ENCODE data around the gene ERVH48-1. TPM values are rescaled to one million over a fixed set of nuclear protein-coding genes. Genes with fewer than 3 reads are reported as not detected.
"Not testable (repeated sequence)": the region's sequence is repeated elsewhere in the genome, so short reads cannot be mapped to it uniquely, and the experiment has no call there.

The ERVH48-1 gene
- total RNA-seq, 2 experiments from 2014 or later, result 0.23 to 0.32 TPM

DNA sequence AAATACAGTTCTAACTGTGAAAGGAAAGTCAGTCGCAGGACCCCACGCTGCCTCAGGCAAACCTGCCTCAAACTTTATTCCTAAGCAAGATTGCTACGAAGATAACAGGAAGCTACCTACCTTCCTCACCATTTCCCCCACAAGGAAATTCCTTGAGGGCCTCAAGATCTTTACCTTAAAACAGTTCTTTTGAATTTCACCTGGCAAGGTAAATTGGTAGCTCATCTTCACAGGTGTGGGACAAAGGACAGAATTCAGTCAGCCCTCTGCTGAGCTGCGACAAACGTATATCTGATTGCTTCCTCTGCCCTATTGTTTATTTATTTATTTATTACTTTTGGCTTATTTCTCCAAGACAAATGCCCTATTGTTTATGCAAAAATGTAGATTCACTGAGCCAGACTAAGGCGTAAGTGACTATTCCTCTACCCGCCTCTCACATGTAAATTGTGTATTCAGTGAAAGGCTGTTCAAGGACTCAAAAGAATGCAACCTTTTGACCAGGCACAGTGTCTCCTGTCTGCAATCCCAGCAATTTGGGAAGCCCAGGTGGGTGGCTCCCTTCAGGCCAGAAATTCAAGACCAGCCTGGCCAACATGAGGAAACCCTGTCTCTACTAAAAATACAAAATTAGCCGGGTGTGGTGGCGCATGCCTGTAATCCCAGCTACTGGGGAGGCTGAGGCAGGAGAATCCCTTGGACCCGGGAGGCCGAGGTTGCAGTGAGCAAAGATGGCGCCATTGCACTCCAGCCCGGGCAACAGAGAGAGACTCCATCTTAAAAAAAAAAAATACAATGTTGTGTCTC, 31.6 kb upstream of the ERVH48-1 start:
- H3K36me3 Mint-ChIP-seq, result no peaks in the 10 kb centered on the region
- DNase-seq, result no peak
- H3K27ac Mint-ChIP-seq, result no peak overlapping the region

DNA sequence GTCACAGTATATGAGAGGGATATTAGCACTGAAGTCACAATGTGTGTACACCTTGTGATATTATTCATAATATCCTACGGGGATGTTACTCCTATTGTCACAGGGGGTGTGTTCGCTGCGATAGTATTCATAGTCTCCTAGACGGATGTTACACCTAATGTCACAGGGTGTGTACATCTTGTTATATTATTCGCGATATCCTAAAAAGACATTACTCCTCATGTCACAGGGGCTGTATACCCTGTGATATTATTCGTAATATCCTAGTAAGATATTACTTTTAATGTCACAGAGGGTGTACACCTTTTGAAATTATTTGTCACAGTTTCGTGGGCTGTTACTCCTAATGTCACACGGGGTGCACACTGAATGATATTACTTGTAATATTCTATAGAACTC, 25.8 kb upstream of the ERVH48-1 start:
- not testable (repeated sequence) for H3K9me3 Mint-ChIP-seq, H3K4me3 Mint-ChIP-seq

More for the DNA sequence above, 31.6 kb upstream of the ERVH48-1 start:
- Mint-ChIP-seq H3K4me3 (no peak overlapping the region), H3K4me1 (no peaks in the 10 kb centered on the region), H3K9me3 (no peaks in the 10 kb centered on the region), H3K27me3 (no peaks in the 10 kb centered on the region)

DNA sequence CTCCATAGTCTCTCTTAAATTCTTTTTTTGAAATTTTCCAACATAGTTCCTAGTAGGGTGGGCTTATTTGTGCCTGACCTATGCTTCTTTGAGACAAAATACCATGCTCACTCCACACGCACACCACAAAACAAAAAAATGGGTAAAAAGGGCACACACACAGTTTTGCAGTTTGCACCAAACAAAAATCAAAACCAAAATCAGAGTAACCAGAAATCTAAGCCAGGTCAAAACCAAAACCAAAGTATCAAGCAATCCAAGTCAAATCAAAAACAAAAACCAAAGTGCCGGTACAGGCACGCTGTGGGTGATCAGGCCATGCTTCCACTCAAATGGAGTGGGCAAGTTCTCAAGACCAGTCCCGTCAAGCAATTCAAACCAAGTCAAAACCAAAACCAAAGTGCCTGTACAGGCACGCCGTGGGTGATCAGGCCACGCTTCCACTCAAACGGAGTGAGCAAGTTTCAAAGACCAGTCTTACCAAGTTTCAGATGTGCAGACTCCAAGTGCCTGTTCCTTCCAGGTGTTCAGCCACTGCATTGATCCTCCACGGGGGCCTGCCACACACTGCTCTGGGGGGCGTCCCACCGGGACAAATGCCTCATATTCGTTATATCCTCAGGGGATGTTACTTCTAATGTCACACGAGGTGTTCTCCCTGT, 23.8 kb upstream of the ERVH48-1 start:
- H3K9me3 Mint-ChIP-seq, H3K27me3 Mint-ChIP-seq, DNase-seq, H3K4me3 Mint-ChIP-seq, H3K4me1 Mint-ChIP-seq, H3K27ac Mint-ChIP-seq, H3K36me3 Mint-ChIP-seq: not testable (repeated sequence)

More for the DNA sequence above, 25.8 kb upstream of the ERVH48-1 start:
- not testable (repeated sequence) for H3K4me1 Mint-ChIP-seq, H3K27ac Mint-ChIP-seq, H3K27me3 Mint-ChIP-seq, DNase-seq, H3K36me3 Mint-ChIP-seq

DNA sequence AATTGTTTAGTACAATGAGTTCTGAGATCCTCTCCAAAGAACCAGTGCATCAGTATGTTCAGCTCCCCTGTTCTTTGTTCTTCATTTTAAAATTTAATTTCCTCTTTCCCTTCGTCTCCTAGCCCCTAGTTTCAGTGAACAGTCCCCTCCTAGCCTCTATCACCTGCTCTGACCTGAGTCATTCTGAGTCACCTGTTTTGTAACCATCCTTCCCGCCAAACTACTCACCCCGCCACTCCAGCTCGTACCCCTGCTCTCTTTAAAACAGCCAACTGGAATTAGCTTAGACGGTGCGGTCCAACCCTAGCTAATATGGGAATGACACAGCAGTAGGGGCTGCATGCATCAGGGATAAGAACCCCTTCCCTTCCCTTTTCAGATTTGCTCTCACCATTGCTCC, 16.8 kb upstream of the ERVH48-1 start:
- Mint-ChIP-seq H3K27me3 (no peaks in the 10 kb centered on the region), H3K4me1 (no peaks in the 10 kb centered on the region), H3K4me3 (no peak overlapping the region), H3K36me3 (no peaks in the 10 kb centered on the region), H3K27ac (no peak overlapping the region), H3K9me3 (no peaks in the 10 kb centered on the region)
- no peak for DNase-seq

DNA sequence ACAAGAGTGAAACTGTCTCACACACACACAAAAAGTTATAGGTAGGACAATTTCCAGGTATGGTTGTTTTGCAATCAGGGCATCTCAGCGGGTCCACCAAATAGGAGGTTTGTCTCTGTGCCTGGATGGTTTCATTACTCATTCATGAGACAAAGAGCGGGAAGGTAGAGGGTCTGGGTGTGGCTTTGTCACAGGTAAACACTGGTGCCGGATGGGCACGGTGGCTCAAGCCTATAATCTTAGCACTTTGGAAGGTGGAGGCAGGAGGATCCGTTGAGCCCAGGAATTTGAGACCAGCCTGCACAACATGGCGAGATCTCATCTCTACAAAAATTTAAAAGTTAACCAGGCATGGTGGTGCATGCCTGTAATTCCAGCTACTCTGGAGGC, 16.3 kb upstream of the ERVH48-1 start:
- H3K36me3 Mint-ChIP-seq, result no peaks in the 10 kb centered on the region

DNA sequence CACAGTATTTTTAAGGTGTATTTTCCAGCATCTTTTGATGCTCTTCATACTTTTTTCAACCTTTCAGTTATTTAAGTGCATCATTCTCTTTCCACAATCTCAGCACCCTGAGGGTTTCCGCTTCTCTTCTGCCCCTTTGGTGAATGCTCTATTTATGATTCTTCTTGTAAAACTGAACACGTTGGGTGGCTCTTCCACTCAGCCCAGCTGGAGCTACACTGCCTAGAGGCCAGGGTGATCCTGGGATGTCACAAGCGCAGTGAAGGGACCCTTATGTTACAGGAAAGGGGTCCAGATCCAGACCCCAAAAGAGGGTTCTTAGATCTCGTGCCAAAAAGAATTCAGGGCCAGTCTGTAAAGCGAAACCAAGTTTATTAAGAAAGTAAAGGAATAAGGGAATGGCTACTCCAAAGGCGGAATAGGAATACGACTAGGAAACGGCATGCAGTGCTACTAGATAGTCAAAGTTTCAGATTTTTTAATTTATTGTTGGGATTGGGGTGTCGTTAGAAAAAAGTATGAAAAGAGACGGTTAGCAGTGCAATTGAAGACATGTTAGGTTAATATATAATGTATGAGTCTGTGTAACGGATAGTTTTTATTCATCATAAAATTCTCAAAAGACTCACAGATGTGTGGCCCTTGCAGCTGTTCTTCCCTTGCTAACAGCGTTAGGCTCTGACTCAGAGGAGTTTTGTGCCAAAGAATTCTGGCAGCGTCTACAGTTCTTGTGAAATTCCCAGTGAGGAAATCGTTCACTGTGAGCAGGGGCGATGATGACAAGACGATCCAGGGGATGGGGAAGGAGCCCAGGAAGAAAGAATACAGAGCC, 14.4 kb upstream of the ERVH48-1 start:
- no peak for DNase-seq
- Mint-ChIP-seq H3K27ac (no peak overlapping the region), H3K4me3 (no peak overlapping the region), H3K27me3 (no peaks in the 10 kb centered on the region), H3K36me3 (no peaks in the 10 kb centered on the region), H3K4me1 (no peaks in the 10 kb centered on the region), H3K9me3 (no peaks in the 10 kb centered on the region)

More for the DNA sequence above, 16.3 kb upstream of the ERVH48-1 start:
- Mint-ChIP-seq H3K27me3 (no peaks in the 10 kb centered on the region), H3K9me3 (no peaks in the 10 kb centered on the region), H3K4me1 (no peaks in the 10 kb centered on the region), H3K4me3 (no peak overlapping the region), H3K27ac (no peak overlapping the region)
- no peak for DNase-seq

DNA sequence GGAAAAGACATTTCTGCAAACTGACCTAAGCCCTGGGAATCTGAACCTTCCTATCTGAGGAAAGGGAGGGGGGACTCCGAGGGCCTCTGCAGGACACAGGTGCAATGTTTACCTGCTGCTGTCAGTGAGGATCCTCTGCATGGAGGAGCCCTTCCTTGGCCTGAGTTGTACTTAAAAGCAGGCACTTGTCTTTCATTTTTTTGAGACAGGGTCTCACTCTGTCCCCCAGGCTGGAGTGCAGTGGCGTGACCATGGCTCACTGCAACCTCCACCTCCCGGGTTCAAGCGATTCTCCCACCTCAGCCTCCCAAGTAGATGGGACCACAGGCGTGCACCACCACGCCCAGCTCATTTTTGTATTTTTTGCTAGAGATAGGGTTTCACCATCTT, 13.2 kb upstream of the ERVH48-1 start:
- not testable (repeated sequence) for DNase-seq, H3K36me3 Mint-ChIP-seq, H3K27me3 Mint-ChIP-seq, H3K27ac Mint-ChIP-seq, H3K4me1 Mint-ChIP-seq, H3K9me3 Mint-ChIP-seq, H3K4me3 Mint-ChIP-seq

DNA sequence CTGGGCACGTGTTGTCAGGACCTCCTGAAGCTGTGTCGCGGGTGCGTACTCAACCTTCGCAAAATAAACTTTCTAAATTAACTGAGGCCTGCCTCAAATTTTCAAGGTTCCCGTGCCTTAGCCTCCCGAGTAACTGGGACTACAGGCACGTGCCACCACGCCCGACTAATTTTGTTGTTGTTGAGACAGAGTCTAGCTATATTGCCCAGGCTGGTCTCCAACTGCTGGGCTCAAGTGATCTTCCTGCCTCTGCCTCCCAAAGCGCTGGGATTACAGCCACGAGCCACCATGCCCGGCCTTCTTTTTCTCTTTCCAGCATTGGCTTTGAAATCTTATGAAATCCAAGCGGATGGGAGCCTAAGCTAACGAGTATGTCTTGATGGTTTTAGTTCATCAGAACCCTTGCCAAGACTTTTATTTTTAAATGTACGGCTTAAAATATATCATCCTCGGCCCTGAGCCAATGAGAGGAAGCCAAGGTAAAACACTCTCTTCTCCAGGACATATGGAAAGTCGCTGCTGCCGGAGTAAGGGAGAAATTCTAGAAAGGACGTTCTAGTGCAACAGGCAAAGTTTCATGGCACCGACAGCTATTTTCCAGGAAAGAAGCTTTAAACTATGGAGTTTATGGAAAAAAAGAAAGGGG, 12.7 kb upstream of the ERVH48-1 start:
- no peaks in the 10 kb centered on the region for H3K36me3 Mint-ChIP-seq
- no peaks in the 10 kb centered on the region for H3K9me3 Mint-ChIP-seq
- no peaks in the 10 kb centered on the region for H3K4me1 Mint-ChIP-seq

DNA sequence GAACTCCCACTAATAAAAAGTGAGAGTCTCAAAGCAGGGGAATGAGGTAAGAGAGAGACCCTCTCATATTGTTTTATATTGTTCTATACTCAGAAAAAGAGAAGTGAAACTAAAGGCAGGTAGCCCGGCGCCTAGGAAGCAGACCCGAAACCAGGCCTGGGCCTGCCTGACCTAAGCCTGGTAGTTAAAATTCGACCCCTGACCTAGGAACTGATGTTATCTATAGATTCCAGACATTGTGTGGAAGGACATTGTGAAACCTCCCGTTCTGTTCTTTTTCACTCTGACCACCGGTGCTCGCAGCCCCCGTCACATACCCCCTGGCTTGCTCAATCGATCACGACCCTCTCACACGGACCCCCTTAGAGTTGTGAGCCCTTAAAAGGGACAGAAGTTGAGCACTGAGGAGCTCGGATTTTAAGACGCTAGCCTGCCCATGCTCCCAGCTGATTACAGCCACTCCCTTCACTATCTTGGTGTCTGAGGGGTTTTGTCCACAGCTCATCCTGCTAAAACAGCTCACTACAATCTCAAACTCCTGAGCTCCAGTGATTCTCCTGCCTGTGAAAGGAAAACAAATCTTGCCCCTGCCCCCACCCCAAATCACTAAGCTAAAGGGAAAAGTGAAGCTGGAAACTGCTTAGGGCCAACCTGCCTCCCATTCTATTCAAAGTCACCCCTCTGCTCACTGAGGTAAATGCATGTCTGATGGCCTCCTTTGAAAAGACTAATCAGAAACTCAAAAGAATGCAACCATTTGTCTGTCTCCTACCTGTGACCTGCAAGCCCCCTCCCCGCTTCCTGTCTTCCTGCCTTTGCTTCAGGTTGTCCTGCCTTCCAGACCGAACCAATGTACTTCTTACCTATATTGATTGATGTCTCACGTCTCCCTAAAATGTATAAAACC, 11.9 kb upstream of the ERVH48-1 start:
- not testable (repeated sequence) for H3K36me3 Mint-ChIP-seq, H3K9me3 Mint-ChIP-seq, H3K27ac Mint-ChIP-seq

More for the DNA sequence above, 12.7 kb upstream of the ERVH48-1 start:
- Mint-ChIP-seq H3K27me3 (no peaks in the 10 kb centered on the region), H3K27ac (no peak overlapping the region), H3K4me3 (no peak overlapping the region)
- DNase-seq, result no peak

DNA sequence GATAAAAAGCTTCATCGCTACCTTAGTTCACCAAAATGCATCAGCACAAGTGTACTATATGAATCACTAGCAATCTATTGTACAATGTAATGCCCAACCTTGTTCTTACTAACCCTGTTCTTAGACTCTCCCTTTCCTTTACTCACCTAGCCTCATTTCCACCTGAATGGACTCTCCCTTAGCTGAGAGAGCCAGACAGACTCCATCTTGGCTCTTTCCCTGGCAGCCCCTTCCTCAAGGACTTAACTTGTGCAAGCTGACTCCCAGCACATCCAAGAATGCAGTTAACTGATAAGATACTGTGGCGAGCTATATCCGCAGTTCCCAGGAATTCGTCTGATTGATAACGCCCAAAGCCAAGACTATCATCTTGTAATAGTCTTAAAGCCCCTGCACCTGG, 10.9 kb upstream of the ERVH48-1 start:
- H3K27ac Mint-ChIP-seq, H3K9me3 Mint-ChIP-seq, H3K36me3 Mint-ChIP-seq, H3K27me3 Mint-ChIP-seq, DNase-seq, H3K4me1 Mint-ChIP-seq, H3K4me3 Mint-ChIP-seq: not testable (repeated sequence)

More for the DNA sequence above, 11.9 kb upstream of the ERVH48-1 start:
- not testable (repeated sequence) for DNase-seq, H3K4me1 Mint-ChIP-seq, H3K4me3 Mint-ChIP-seq, H3K27me3 Mint-ChIP-seq

DNA sequence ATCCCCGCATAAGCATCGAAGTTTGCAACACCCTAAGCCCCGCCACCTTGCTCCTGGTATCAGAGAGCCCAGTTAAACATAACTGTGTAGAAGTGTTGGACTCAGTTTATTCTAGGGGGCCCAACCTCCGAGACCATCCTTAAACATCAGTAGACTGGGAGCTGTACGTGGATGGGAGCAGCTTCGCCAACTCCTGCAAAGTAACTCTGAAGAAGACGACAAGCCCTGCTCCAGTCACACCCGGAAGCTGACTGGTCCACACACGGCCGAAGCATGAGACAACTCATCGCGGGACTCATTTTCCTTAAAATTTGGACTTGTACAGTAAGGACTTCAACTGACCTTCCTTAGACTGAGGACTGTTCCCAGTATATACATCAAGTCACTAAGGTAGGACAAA, 8.5 kb upstream of the ERVH48-1 start:
- not testable (repeated sequence) for H3K9me3 Mint-ChIP-seq, DNase-seq, H3K36me3 Mint-ChIP-seq, H3K27ac Mint-ChIP-seq, H3K27me3 Mint-ChIP-seq, H3K4me3 Mint-ChIP-seq, H3K4me1 Mint-ChIP-seq

DNA sequence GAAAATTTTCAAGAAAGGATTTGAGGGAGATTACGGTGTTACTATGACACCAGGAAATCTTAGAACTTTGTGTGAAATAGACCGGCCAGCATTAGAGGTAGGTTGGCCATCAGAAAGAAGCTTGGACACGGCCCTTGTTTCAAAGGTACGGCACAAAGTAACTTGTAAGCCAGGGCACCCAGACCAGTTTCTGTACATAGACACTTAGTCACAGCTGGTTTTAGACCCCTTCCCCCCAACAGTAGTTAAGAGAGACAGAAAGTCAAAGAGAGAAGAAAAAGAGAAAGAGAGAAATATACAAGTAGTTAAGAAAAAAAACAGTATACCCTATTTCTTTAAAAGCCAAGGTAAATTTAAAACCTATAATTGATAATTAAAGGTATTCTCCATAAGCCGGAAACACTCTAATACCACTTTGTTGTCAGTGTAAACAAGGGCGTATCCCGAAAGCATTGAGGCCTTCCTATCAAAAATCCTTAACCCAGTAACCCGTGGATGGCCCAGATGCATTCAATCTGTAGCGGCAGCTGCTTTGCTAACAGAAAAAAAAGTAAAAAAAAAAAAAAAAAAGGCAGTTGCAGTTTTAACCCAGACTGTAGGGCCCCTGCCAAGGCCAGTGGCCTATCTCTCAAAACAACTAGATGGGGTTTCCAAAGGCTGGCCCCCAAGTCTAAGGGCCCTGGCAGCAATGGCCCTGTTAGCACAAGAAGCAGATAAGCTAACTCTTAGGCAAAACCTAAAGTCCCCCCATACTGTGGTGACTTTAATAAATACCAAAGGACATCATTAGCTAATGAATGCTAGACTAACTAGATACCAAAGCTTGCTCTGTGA, 7.9 kb upstream of the ERVH48-1 start:
- not testable (repeated sequence) for DNase-seq, H3K4me1 Mint-ChIP-seq, H3K36me3 Mint-ChIP-seq, H3K4me3 Mint-ChIP-seq, H3K9me3 Mint-ChIP-seq, H3K27me3 Mint-ChIP-seq, H3K27ac Mint-ChIP-seq

DNA sequence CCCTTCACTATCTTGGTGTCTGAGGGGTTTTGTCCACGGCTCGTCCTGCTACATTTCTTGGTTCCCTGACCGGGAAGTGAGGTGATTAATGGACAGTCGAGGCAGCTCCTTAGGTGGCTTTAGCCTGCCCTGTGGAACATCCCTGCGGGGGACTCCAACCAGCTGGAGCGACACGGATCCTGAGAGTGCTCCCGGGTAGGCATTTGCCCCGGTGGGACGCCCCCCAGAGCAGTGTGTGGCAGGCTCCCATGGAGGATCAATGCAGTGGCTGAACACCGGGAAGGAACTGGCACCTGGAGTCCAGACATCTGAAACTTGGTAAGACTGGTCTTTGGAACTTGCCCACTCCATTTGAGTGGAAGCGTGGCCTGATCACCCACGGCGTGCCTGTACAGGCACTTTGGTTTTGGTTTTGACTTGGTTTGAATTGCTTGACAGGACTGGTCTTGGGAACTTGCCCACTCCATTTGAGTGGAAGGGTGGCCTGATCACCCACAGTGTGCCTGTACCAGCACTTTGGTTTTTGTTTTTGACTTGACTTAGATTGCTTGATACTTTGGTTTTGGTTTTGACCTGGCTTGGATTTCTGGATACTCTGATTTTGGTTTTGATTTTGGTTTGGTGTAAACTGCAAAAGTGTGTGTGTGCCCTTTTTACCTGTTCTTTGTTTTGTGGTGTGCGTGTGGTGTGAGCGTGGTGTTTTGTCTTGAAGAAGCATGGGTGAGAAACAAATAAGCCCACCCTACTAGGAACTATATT, 7.1 kb upstream of the ERVH48-1 start:
- DNase-seq, H3K36me3 Mint-ChIP-seq, H3K9me3 Mint-ChIP-seq, H3K4me1 Mint-ChIP-seq, H3K27ac Mint-ChIP-seq, H3K4me3 Mint-ChIP-seq, H3K27me3 Mint-ChIP-seq: not testable (repeated sequence)
